ENCODE results near the gene NAGLU. TPM values are rescaled to one million over a fixed set of nuclear protein-coding genes. Genes with fewer than 3 reads are reported as not detected.

The NAGLU gene
- total and polyA plus RNA-seq, 2 donors from 2014 or later, result 37.5 to 52.7 TPM

DNA sequence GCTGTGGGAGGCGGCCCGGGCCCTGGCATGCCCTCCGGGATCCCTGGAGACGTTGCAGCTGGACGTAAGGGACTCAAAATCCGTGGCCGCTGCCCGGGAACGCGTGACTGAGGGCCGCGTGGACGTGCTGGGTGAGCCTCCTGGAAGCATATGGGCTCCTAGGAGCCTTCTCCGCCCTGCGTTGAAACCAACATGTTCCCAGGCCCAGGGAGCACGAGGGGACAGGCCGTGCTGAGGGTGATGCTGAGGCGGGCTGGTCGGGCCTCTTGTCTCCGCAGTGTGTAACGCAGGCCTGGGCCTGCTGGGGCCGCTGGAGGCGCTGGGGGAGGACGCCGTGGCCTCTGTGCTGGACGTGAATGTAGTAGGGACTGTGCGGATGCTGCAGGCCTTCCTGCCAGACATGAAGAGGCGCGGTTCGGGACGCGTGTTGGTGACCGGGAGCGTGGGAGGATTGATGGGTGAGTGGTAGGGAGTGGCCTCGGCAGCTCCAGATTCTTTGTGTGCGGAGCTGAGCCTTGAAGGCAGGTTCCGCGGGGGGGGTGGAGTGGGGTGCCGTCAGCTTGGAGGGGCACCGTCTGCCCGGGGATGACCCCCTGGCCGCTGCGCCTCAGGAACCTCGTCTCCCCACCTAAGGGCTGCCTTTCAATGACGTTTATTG lies 17.2 kb downstream of the NAGLU start:
- no peaks in the 10 kb centered on the region for H3K27me3 ChIP-seq (ENCODE audit: control insufficient read depth, insufficient read depth, low read length)
- H3K36me3 ChIP-seq (ENCODE audit: control insufficient read depth in 2 of 3, insufficient read depth in 3 of 3, low read length in 3 of 3), result no peaks in the 10 kb centered on the region
- no peak overlapping the region for H3K4me3 ChIP-seq (ENCODE audit: low read length in 3 of 3)
- no peak overlapping the region for H3K27ac ChIP-seq (ENCODE audit: low read depth in 2 of 2, low read length in 2 of 2)
- FAIRE-seq, result no peak
- no peaks in the 10 kb centered on the region for H3K9me3 ChIP-seq (ENCODE audit: control insufficient read depth in 2 of 3, insufficient read depth in 1 of 3, low read length in 3 of 3)
- H3K4me1 ChIP-seq (ENCODE audit: control insufficient read depth in 2 of 3, insufficient read depth in 2 of 3, low read depth in 1 of 3, low read length in 3 of 3), result peaks cover 0 to 12% (median 0%) of the 10 kb centered on the region in 3 donors
- TF ChIP-seq, protein P1, sequence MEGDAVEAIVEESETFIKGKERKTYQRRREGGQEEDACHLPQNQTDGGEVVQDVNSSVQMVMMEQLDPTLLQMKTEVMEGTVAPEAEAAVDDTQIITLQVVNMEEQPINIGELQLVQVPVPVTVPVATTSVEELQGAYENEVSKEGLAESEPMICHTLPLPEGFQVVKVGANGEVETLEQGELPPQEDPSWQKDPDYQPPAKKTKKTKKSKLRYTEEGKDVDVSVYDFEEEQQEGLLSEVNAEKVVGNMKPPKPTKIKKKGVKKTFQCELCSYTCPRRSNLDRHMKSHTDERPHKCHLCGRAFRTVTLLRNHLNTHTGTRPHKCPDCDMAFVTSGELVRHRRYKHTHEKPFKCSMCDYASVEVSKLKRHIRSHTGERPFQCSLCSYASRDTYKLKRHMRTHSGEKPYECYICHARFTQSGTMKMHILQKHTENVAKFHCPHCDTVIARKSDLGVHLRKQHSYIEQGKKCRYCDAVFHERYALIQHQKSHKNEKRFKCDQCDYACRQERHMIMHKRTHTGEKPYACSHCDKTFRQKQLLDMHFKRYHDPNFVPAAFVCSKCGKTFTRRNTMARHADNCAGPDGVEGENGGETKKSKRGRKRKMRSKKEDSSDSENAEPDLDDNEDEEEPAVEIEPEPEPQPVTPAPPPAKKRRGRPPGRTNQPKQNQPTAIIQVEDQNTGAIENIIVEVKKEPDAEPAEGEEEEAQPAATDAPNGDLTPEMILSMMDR (IDR thresholded peaks at IDR 0.05; ENCODE audit: borderline replicate concordance, extremely low read depth, insufficient read depth), result no peak
- peak overlapping the region in 1 of 3 donors; percentile 70 for H3K9ac ChIP-seq (ENCODE audit: low read length in 3 of 3)
- intact Hi-C loops (cut with DNase I), result no loop called here
- DNase-seq, result peak in 3 of 5 donors; percentile 41 to 77 (median 57)

DNA sequence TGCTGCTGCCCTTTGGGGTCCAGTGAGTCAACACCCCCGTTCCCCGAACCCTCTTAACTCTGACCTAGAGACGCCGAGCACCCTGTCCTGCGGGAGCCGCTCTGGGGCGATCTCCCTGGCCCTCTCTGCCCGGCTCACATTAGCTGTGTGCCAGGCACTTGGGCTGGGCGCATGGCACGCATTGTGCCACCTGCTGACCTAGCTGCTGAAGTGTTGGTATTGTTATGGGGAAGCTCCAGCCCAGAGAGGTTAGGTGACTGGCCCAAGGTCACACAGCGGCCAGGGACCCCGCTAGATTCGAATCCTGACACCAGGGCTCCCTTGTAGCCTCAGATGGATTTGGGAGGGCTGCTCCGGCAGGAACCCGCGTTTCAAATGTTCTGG lies 17.8 kb downstream of the NAGLU start:
- H3K9me3 ChIP-seq (ENCODE audit: control insufficient read depth in 2 of 3, insufficient read depth in 1 of 3, low read length in 3 of 3), result no peaks in the 10 kb centered on the region
- H3K4me1 ChIP-seq (ENCODE audit: control insufficient read depth in 2 of 3, insufficient read depth in 2 of 3, low read depth in 1 of 3, low read length in 3 of 3), result peaks cover 0 to 12% (median 0%) of the 10 kb centered on the region in 3 donors
- no peak for FAIRE-seq
- H3K9ac ChIP-seq (ENCODE audit: low read length in 3 of 3), result peak overlapping the region in 2 of 3 donors; percentile 70 to 83
- H3K36me3 ChIP-seq (ENCODE audit: control insufficient read depth in 2 of 3, insufficient read depth in 3 of 3, low read length in 3 of 3), result no peaks in the 10 kb centered on the region
- no peaks in the 10 kb centered on the region for H3K27me3 ChIP-seq (ENCODE audit: control insufficient read depth, insufficient read depth, low read length)
- intact Hi-C loops (cut with DNase I), result no loop called here
- H3K4me3 ChIP-seq (ENCODE audit: low read length in 3 of 3), result peak overlapping the region; percentile 33 to 91 (median 81)
- H3K27ac ChIP-seq (ENCODE audit: low read depth in 2 of 2, low read length in 2 of 2), result peak overlapping the region; percentile 85 to 87
- TF ChIP-seq, protein P1 (IDR thresholded peaks at IDR 0.05; ENCODE audit: borderline replicate concordance, extremely low read depth, insufficient read depth), result no peak
- peak in 2 of 5 donors; percentile 26 to 73 for DNase-seq

DNA sequence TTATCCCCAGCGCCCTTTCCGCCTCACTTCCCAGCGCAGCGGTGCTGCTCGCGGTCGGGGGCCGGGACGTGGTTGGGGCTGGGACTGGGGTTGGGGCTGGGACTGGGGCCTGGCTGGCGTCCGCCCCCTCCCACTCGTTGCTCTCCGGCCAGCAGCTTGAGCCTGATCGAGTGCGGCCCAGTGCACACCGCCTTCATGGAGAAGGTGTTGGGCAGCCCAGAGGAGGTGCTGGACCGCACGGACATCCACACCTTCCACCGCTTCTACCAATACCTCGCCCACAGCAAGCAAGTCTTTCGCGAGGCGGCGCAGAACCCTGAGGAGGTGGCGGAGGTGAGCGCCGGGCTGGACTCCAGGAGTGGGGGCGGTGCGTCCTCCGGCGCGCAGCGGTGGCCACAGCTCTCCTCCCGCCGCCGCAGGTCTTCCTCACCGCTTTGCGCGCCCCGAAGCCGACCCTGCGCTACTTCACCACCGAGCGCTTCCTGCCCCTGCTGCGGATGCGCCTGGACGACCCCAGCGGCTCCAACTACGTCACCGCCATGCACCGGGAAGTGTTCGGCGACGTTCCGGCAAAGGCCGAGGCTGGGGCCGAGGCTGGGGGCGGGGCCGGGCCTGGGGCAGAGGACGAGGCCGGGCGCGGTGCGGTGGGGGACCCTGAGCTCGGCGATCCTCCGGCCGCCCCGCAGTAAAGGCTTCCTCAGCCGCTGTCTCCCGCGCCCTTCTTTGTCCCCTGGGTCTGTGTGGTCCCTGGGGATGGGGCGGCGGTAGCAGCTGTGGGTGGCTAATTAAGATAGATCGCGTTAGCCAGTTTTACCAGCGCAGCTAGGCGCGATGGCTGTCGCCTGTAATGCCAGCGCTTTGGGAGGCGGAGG lies 18.4 kb downstream of the NAGLU start:
- DNase-seq, result peak; percentile 94 to 97 (median 96)
- intact Hi-C loops (cut with DNase I), result no loop called here
- H3K27ac ChIP-seq (ENCODE audit: low read depth in 2 of 2, low read length in 2 of 2), result peak overlapping the region; percentile 85 to 87
- H3K27me3 ChIP-seq (ENCODE audit: control insufficient read depth, insufficient read depth, low read length), result no peaks in the 10 kb centered on the region
- TF ChIP-seq, protein P1 (IDR thresholded peaks at IDR 0.05; ENCODE audit: borderline replicate concordance, extremely low read depth, insufficient read depth), result no peak
- no peaks in the 10 kb centered on the region for H3K9me3 ChIP-seq (ENCODE audit: control insufficient read depth in 2 of 3, insufficient read depth in 1 of 3, low read length in 3 of 3)
- peak overlapping the region; percentile 80 to 91 (median 81) for H3K4me3 ChIP-seq (ENCODE audit: low read length in 3 of 3)
- peaks cover 0 to 12% (median 0%) of the 10 kb centered on the region in 3 donors for H3K4me1 ChIP-seq (ENCODE audit: control insufficient read depth in 2 of 3, insufficient read depth in 2 of 3, low read depth in 1 of 3, low read length in 3 of 3)
- H3K9ac ChIP-seq (ENCODE audit: low read length in 3 of 3), result peak overlapping the region; percentile 70 to 83 (median 73)
- FAIRE-seq, result no peak
- no peaks in the 10 kb centered on the region for H3K36me3 ChIP-seq (ENCODE audit: control insufficient read depth in 2 of 3, insufficient read depth in 3 of 3, low read length in 3 of 3)

All from kidney (tissue), 14 donors.